Omental fat pad (tissue), 4 donors: ENCODE measurements around the gene ZNF30. TPM values are rescaled to one million over a fixed set of nuclear protein-coding genes. Genes with fewer than 3 reads are reported as not detected.
"Not testable (repeated sequence)": the region's sequence is repeated elsewhere in the genome, so short reads cannot be mapped to it uniquely, and the experiment has no call there.

Source experiments
- ATAC-seq: fragments of 150-250 bp; one replicate; pipeline ENCODE4 v1.9.1; 2016; ENCODE audit warnings: mild to moderate bottlenecking, moderate library complexity; ENCODE audit not compliant: low FRiP score
- DNase-seq: peaks from one replicate; pipeline ENCODE4 v3.0.0-alpha.2; 2019; ENCODE audit warnings: low spot score
- total RNA-seq, 4 donors: library from RNA; depleted of rRNA; stranded (reverse); fragments of >200 nt; gene quantifications; one replicate each; pipeline ENCODE4 v1.1.0, GENCODE V29; 2016
- TF ChIP-seq, protein P1 (sequence below), 3 donors: fragments of 450-650 bp; IDR thresholded peaks; one replicate each; pipeline ENCODE4 v1.5.1; 2016 to 2017; ENCODE audit warnings: antibody characterized with exemption in 3 of 3, mild to moderate bottlenecking in 3 of 3, moderate library complexity in 2 of 3

ZNF30 gene
- total RNA-seq, 4 donors from 2014 or later: 0.93 to 3.9 (median 1.5) TPM

DNA sequence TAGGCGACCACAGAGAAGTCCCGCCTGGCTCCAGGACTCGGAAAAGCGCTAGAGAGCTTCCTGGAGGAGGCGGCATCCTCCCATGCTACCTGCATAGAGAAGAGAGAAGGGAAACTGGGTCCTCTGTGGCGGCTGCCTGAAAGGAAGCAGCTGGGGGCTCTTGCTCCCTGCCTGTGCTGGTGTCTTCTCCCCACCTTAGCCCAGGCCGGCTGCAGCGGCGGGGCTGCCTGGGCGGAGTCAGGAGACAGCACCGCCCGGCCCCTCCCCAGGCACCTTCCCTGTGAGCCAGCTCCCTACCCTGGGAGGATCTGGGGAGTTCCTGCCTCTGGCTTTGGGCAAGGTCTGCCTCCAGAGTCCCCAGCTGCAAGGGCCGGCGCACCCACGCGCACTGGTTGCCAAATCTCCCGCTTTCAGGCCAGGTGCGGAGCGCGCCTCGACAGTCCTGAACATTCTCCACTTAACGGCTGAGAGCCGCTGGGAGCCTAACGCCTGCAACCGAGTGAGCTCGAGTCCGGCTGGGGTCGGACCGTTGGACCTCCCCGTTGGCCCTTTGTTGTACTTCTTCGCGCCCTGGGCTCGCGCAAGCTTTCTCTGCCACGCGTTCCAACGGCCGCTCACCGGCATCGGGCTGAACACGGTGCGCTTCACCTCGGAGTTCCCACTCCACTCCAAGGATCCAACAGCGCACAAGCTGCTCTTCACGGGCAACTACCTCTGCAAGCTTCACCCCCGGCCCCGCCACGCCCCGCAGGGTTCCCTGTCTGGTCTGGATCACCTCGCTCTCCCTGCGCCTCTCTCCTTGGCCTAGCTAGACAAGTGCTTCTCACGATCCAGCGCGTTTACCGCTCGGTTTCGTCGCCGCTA lies 21.8 kb upstream of the ZNF30 start:
- no peak for ATAC-seq
- no peak for DNase-seq

DNA sequence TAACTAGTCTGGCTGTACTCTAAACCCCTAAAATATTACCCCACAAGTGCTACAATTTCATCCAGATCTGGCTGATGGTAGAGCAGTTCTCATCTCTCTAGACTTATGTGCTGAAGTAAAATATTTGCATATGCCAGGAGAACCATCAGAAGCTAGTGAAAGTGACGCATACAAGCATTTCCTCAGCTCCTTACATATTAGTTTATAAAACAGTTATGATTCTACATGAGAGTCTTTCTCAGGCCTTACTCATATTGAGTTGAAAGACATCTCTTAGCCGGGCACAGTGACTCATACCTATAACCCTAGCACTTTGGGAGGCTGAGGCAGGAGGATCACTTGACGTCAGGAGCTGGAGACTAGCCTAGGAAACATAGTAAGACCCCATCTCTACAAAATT lies 15.9 kb upstream of the ZNF30 start:
- no peak for DNase-seq
- ATAC-seq: no peak
- TF ChIP-seq, protein P1, sequence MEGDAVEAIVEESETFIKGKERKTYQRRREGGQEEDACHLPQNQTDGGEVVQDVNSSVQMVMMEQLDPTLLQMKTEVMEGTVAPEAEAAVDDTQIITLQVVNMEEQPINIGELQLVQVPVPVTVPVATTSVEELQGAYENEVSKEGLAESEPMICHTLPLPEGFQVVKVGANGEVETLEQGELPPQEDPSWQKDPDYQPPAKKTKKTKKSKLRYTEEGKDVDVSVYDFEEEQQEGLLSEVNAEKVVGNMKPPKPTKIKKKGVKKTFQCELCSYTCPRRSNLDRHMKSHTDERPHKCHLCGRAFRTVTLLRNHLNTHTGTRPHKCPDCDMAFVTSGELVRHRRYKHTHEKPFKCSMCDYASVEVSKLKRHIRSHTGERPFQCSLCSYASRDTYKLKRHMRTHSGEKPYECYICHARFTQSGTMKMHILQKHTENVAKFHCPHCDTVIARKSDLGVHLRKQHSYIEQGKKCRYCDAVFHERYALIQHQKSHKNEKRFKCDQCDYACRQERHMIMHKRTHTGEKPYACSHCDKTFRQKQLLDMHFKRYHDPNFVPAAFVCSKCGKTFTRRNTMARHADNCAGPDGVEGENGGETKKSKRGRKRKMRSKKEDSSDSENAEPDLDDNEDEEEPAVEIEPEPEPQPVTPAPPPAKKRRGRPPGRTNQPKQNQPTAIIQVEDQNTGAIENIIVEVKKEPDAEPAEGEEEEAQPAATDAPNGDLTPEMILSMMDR (IDR thresholded peaks at IDR 0.05): no peak

More for the DNA sequence above, 21.8 kb upstream of the ZNF30 start:
- TF ChIP-seq, protein P1 (IDR thresholded peaks at IDR 0.05): no peak

DNA sequence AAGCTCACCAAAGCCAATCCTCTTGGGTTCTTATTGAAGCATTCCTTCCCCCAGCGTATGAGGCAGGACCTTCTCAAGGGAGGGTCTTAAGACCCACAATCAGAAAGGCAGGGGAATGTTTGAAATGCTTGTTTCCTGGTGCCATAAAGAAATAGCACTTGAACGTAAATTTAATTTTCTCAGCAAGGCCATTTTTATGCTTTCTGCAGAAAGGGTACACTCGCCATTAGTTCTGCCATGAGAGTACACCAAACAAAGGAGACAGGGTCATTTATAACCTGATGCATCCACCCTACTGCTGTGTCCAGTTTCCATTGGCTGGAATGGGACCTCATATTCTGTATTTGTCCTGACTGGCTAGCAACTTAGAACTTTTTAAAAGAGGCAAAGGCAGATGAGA lies 9.6 kb upstream of the ZNF30 start:
- not testable (repeated sequence) for ATAC-seq, DNase-seq

DNA sequence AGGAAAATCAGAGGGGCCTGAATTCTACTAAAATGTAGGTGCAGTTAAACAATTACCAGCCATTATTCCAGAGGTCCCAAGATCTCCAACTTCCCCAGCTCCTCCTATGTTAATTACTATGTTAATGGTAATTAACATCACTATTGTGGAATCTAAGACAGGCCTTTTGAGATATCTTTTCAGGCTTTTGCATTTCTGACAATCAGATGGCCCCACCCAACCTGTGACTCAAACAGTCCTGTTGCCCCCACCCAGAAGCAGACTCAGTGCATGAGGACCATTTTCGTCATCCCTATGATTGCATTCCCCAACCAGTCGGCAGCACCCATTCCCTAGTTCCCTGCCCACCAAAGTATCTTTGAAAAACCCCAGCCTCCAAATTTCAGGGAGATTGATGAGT lies 8.5 kb upstream of the ZNF30 start:
- ATAC-seq (no peak), DNase-seq (no peak)
- TF ChIP-seq, protein P1 (IDR thresholded peaks at IDR 0.05): no peak

DNA sequence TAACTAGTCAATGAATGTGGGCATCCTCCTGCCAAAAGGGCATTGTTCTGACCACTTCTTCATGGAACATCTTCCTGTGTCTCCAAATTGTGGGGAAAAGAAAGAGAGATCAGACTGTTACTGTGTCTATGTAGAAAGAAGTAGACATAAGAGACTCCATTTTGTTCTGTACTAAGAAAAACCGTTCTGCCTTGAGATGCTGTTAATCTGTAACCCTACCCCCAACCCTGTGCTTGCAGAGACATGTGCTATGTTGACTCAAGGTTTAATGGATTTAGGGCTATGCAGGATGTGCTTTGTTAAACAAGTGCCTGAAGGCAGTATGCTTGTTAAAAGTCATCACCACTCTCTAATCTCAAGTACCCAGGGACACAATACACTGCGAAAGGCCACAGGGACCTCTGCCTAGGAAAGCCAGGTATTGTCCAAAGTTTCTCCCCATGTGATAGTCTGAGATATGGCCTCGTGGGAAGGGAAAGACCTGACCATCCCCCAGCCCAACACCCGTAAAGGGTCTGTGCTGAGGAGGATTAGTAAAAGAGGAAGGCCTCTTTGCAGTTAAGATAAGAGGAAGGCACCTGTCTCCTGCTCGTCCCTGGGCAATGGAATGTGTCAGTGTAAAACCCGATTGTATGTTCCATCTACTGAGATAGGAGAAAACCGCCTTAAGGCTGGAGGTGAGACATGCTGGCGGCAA lies 6.5 kb upstream of the ZNF30 start:
- DNase-seq, ATAC-seq: not testable (repeated sequence)

DNA sequence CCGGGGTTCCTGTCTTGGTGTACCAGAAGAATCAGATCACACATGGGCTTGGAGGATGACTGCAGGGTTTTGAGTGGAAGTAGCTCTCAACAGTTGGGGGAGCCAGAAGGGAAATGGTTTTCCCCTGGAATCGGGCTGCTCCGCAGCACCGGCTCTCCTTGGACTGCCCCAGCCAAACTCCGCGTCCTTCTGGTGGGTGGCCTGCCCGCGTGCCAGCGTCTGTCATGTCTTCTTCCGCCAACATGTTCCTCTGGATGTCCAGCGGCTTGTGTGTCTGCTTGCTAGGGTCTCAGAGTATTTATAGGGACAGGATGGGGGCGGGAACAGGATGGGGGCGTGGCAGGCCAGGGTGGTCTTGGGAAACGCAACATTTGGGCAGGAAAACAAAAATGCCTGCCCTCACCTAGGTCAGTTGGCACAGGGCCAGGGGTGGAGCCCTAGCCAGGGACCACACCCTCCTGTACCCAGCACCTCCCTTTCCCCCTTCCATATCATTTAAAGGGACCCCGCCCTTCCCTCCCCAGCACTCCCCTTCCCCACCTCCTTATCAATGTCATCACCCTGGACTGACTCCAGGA lies 1.3 kb upstream of the ZNF30 start:
- TF ChIP-seq, protein P1 (IDR thresholded peaks at IDR 0.05): no peak
- no peak for DNase-seq
- no peak for ATAC-seq

DNA sequence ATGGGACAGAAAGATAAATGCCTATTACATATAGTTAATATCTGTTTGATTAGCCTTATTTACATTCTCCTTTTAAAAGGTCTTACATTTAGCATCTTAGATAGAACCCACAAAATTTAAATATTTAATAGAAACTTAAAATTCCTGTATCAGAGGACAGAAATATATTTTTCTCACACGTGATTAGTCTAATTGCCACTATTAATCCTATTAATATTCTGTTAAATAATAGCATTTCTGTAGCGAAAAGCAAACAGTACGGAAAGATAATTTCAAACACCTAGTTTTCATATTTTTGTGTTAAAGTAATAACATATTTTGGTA lies 380 bp upstream of the ZNF30 start:
- TF ChIP-seq, protein P1 (IDR thresholded peaks at IDR 0.05): no peak
- DNase-seq: no peak
- no peak for ATAC-seq

DNA sequence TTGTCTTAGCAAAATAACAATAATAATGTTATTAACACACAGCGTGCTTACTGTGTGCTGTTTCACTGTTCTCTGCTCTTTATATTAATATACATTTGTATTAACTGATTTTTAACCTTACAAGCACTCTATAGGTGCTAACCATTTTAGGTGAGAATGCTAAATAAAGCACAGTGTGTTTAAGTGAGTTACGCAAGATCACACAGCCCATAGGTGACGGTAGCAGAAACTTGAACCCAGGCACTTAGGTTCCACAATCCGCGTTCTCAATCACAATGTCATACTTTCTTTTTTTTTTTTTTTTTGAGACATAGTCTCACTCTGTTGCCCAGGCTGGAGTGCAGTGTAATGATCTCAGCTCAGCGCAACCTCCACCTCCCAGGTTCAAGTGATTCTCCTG lies 5.8 kb downstream of the ZNF30 start:
- DNase-seq: no peak
- TF ChIP-seq, protein P1 (IDR thresholded peaks at IDR 0.05): no peak
- no peak for ATAC-seq
